Stimulated activated CD4-positive, alpha-beta T cell treated with anti-CD3 and anti-CD28 coated beads, Interleukin-1b, Interleukin-23, amount 100 ng/mL, for 1 hour (primary cell): ENCODE measurements around the gene RPP25.
"Not testable (repeated sequence)": the region's sequence is repeated elsewhere in the genome, so short reads cannot be mapped to it uniquely, and the experiment has no call there.

ENCODE experiments used
- DNase-seq, 2 donors: peaks; one replicate each; pipeline ENCODE4 v3.0.0-alpha.2; 2020; ENCODE audit warnings: low read depth in 2 of 2

The RPP25 gene

DNA sequence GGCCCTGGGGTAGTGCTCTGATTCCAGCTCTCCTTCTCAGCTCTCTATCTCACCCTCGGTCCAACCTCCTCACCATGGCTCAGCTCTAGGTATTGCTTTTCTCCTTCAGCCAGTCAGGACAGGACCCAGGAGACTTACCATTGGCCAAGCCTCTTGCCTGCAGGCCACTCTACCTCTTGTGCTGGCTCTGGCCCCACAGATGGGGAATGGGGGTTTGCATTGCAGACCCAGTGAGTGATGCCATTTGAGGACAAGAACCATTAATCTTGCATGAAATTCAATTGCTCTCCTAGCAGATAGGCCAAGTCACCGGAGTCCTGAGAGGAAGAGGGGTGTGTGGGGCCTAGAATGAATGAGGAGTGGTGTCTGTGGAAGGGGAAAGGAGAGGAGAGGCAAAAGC lies 6.1 kb upstream of the RPP25 start:
- no peak for DNase-seq

GRCh38 chr15:74962219-74962618 lies 5.6 kb upstream of the RPP25 start:
- no peak for DNase-seq

GRCh38 chr15:74961616-74962015 lies 5.0 kb upstream of the RPP25 start:
- DNase-seq, result no peak

DNA sequence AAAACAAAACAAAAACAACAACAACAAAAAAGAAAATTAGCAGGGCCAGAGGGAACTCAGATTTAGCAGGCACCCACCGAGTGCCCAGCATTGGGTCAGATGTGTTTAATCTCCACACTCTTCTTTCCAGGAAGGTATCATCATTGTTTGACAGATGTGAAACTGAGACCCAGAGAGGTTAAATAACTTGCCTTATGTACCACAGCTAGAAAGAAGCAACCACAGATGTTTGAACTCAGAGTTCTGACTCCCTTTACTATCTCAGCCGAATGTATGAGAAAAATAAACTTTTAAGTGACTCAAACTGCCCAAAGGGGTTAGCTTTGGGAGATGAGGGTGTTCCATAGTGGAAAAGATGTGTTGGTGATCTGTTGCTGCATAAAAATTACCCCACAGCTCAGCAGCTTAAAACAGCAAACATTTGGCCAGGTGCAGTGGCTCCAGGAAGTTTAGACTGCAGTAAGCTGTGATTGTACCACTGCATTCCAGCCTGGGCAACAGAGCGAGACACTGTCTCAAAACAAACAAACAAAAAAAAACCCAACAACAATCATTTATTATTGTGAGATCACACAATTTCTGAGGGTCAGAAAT lies 4.5 kb upstream of the RPP25 start:
- no peak for DNase-seq

GRCh38 chr15:74960286-74960685 lies 3.7 kb upstream of the RPP25 start:
- DNase-seq, result no peak

- DNase-seq, result no peak
These were observed 3.0 kb upstream of the RPP25 start for GRCh38 chr15:74959586-74959939.

- no peak for DNase-seq
These were observed 2.5 kb upstream of the RPP25 start for GRCh38 chr15:74958908-74959585.

DNA sequence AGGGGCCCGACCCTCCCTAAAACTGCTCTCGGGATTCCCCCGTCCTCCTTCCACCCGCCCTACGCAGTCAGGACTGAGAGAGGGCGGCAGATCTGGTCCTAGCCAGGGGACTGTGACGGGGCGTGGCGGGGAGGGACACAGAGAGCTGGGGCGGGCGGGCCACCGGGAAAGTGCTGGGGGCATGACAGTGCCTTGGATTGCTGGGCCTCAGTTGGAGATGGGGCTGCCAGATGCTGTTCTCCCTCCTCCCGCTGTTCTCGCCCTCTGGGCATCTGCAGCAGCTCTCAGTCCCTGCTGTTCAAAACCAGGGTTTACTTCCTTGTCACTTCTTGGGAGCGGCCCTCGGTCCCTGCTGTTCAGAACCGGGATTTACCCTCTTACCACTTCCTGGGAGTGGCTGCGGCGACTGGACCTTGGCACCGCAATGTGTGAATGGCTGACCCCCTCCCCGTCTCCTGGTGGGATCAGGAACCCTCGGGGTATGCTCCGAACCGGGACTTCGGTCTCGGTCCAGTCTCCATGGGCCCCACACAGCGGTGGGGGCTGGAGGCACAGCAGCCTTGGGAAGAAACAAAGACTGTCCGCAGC lies 1.8 kb upstream of the RPP25 start:
- no peak for DNase-seq

DNA sequence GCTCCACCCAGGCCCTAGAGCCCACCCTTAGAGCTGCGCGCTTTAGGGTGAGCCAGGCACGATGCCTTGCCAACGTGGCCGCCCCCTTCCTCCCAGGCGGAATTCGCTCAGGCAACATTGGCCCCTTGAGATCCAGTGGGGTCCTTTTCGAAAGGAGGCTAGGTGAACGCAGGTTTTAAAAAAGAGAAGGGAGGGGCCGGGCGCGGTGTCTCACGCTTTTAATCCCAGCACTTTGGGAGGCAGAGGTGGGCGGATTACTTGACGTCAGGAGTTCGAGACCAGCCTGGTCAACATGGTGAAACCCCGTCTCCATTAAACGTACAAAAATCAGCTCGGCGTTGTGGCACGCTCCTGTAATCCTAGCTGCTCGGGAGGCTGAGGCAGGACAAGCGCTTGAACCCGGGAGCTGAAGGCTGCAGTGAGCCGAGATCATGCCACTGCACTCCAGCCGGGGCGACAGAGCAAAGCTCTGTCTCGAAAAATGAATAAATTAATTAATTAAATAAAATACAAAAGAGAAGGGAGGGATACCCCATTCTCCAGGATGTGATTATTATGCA lies 984 bp upstream of the RPP25 start:
- no peak for DNase-seq

GRCh38 chr15:74955796-74956647 lies 550 bp downstream of the RPP25 start:
- peak in 1 of 2 donors; percentile 38 for DNase-seq

GRCh38 chr15:74955017-74955416 lies 1.6 kb downstream of the RPP25 start:
- no peak for DNase-seq

- no peak for DNase-seq
These were observed 2.1 kb downstream of the RPP25 start for GRCh38 chr15:74954515-74954914.

- no peak for DNase-seq
These were observed 5.6 kb downstream of the RPP25 start for GRCh38 chr15:74951006-74951405.

- peak; percentile 60 to 70 for DNase-seq
These were observed 6.3 kb downstream of the RPP25 start for GRCh38 chr15:74950078-74950908.

GRCh38 chr15:74937590-74938371 lies 18.8 kb downstream of the RPP25 start, which contains the start of gene COX5A:
COX5A (minus strand) TSS chr15:74938073; CDS start chr15:74938014, 59 bp downstream.
- peak; percentile 73 to 80 for DNase-seq

DNA sequence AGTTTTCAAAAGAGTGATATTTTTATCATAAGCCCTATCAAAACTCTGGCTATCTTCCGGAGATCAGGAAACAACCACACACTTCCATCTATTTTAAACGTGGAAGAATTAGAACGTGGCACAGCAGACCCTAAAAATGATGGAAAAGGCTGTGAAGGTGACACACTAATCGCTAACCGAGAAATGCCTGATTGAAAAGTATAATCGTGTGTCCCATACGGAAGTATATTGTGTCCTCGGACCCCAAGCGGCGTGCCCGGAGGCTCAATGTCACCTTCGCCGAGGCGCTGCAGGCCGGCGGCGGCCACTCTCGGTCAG lies 19.3 kb downstream of the RPP25 start:
- DNase-seq, result no peak

DNA sequence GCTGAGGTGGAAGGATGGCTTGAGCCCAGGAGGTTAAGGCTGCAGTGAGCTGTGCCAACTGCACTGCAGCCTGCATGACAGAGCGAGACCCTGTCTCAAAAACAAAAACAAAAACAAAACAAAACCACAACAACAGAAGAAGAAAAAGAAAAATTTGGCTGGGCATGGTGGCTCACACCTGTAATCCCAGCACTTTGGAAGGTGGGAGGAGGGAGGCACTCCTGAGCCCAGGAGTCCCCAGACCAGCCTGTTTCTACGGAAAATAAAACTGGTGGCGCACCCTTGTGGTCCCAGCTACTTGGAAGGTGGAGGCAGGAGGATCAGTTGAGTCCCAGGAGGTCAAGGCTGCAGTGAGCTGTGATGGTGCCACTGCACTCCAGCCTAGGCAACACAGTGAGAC lies 21.4 kb downstream of the RPP25 start:
- not testable (repeated sequence) for DNase-seq

GRCh38 chr15:74933573-74933972 lies 23.0 kb downstream of the RPP25 start:
- no peak for DNase-seq

DNA sequence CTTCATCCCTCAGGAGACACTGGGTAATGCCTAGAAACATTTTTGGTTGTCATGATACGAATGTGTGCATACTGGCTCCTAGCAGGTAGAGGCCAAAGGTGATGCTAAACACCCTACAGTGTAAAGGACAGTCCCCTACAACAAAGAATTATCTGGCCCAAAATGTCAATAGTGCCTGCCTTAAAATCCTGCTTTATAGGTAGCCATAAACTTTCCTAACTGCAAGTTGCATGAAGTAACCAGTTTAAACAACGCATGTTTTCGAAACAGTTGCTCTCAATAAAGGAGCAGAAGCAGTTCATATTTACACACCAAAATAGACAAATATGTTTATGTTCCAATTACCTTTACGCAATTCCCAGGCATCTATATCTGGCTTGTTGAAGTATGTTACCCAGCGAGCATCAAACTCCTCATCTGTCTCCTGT lies 27.8 kb downstream of the RPP25 start:
- DNase-seq, result no peak

- no peak for DNase-seq
These were observed 32.0 kb downstream of the RPP25 start for GRCh38 chr15:74924525-74924924.

- DNase-seq, result no peak
These were observed 36.1 kb downstream of the RPP25 start for GRCh38 chr15:74920456-74920855.
